GM18909 (cell line): ENCODE results near the gene FAM3B.
A peak's percentile ranks its signal among the peaks of the same experiment; 100 is the strongest.

Source experiments
- ATAC-seq: cut with Tn5 transposase; IDR thresholded peaks from one replicate; pipeline ENCODE4 v1.9.1; 2021; ENCODE audit warnings: mild to moderate bottlenecking; ENCODE audit not compliant: unreplicated experiment, poor library complexity

The FAM3B gene

GRCh38 chr21:41367301-41367944, 50.8 kb downstream of the FAM3B start:
- peak; percentile 12 for ATAC-seq

- peak; percentile 65 for ATAC-seq
These were observed 51.5 kb downstream of the FAM3B start for GRCh38 chr21:41367945-41368734.

- ATAC-seq: no peak
These were observed 52.1 kb downstream of the FAM3B start for GRCh38 chr21:41368735-41369104.

DNA sequence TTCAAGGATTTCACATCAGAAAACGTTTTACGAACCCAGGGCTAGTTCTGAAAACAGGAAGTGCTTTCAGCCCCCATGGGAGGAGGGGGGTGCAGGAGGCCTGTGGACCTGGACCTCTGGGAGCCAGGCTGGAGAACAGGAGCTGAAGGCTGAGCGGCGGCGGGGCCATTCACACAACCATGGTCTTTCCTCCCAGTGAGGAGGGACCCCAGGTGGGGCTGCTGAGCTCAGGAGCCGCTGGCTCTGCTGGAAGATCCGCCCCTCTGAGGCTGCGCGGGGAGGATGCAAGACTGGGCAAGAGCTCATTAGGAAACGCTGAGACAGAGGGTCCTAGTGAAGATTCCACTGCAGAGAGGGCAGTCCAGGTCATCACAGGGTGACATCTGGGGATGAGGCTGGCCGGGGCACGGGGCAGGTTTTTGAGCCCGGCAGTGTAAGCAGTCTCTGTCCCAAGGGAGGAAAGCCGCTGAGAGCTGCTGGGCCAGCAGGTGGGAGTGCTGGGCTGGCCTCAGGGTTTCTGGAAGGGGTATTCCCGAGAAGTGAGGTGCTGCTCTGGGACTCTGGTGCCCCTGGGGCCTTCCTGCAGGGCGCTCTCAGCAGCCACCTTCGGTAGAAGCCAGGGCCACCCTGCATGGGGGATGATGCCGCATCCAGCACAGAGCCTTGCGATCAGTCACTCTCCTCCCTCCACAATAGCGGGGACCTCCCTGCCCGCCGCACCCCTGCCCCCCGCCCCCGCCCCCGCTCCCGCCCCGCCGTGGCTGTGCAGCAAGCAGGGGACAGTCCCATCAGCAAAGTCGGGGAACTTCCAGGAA, 52.7 kb downstream of the FAM3B start:
- peak; percentile 38 for ATAC-seq

- ATAC-seq: peak; percentile 4
These were observed 53.6 kb downstream of the FAM3B start for GRCh38 chr21:41369920-41370839.

GRCh38 chr21:41370840-41371684, 54.5 kb downstream of the FAM3B start:
- no peak for ATAC-seq

- no peak for ATAC-seq
These were observed 55.1 kb downstream of the FAM3B start for GRCh38 chr21:41371685-41372030.

GRCh38 chr21:41373253-41373652, 56.7 kb downstream of the FAM3B start:
- no peak for ATAC-seq

DNA sequence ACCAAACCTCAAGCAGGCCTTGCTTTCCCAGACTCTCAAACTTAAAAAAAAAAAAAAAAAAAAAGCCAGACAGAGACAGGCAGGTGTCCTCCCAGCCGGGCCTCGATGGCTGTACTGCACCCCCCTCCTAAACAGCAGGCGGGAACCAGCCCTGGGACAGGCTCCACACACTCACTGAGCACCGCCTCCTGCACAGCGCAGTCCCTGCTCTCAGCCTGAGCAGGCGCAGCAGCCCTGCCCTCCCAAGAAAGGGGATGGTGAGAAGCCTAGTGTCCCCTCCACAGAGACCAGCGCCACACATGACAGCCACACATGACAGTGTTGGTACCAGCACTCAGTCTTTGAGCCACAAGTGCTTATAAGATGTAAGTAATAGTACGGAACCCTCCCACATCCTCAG, 57.2 kb downstream of the FAM3B start:
- no peak for ATAC-seq

DNA sequence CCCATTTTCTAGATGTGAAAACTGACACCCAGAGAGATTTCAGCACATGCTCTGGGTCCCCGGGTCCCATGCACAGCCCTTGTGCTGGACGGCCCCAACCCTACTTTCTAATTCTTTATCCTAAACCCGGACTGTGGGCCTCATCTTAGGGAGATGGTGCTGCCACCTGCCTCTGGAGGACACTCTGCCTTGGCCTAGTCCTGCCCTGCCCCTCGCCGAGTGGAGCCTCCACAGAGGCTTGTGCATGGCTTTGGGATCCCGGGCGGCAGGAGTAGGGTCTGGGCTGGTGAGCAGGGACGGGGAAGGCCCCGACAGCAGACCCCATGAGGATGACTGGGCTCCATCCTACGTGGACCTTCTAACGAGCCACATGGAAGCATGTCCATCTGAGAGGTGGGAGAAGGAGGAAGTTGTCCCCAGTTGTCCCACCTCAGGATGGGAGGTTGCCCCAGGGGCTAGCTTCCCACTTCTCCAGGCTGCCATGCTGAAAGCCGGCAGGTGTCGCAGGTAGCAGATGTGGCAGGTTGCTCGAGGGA, 57.6 kb downstream of the FAM3B start:
- ATAC-seq: no peak

DNA sequence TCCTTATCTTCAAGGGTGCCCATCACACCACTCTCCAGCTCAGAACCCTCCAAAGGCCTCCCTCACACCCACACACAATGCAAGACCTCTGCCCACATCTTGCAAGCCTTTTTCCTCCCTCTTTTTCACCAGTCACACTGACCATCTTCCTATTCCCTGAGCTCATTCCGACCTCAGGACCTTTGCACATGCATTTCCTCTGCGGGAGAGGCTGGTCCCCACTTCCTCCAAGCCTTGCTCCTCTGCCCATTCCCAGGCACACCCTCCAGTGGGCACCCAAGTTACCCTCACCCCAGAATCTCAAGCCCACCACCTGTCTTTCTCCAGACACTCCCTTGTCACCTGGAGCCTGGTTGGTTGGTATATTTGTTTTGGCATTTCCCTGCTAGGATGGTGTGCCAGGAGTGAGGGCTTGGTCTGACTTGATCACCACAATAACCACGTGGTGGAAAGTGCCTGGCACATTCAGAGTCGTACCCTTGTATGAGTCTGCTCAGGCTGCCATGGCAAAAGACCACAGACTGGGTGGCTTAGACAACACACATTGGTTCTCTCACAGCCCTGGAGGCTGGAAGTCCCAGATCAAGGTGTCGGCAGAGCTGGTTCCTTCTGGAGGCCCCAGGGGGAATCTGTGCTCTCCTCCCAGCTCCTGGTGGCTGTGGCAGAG, 58.4 kb downstream of the FAM3B start:
- ATAC-seq: no peak

DNA sequence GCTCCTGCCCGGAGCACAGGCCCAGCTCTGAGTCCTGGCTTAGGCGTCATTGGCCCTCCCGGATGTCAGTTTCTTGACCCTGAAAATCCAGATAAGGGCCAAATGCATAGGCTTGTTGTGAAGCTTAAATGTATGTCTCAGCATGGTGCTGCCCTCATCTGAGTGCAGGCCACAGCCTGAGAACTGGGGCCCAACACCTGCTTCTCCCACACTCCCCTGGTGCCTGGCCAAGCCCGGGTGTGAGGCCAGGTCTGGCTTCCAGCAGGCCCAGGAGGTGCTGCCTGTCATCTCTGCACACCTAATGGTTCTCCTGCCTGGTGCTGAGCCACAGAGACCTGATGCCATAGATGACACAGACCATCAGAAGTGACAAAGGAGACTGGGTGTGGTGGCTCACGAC, 59.3 kb downstream of the FAM3B start:
- no peak for ATAC-seq

GRCh38 chr21:41377715-41378114, 61.1 kb downstream of the FAM3B start:
- no peak for ATAC-seq

DNA sequence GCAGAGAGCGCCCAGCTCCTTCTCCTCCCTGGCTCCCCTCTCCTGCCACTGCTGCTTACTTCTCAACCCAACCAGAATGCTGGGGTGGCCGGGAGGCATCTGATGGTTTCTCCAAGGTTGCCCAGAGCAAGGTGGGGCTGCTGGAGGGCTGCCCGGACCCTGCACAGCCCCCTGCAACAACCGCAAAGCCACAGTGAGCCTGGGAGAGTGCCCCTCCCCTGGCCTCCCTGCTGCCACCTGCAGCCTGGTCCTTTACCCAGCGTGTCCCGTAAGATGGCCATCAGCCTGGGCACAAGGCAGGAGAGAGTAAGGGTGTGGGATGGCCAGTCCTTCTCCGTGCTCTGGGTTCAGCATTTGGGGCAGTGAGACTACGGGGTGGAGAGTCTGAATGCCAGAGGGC, 62.2 kb downstream of the FAM3B start:
- ATAC-seq: no peak

GRCh38 chr21:41379901-41380300, 63.3 kb downstream of the FAM3B start:
- no peak for ATAC-seq

- ATAC-seq: no peak
These were observed 65.1 kb downstream of the FAM3B start for GRCh38 chr21:41381731-41382130.

- ATAC-seq: no peak
These were observed 70.6 kb downstream of the FAM3B start for GRCh38 chr21:41387042-41387819.

DNA sequence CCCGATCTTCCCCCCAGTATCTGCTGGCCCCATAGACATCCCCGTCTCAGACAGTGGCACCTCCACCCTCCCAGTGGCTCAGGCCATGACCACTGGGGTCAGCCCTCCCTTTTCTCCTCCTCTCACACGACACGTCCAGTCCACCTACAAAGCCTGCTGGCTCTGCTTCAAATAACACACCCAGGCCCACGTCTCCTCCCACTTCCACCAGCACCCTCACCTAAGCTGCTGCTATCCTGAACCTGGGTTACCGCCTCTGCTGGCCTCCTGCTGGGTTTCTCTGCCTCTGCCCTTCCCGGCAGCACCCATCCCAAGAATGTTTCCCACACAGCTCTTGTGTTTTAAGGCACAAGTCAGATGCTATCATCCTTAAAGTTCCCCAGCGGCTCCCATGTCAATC, 71.2 kb downstream of the FAM3B start:
- no peak for ATAC-seq
